WERI-Rb-1 (cell line): Measurements from ENCODE around the gene CTNNA1.

Experiments used
- DNase-seq: peaks from one replicate; pipeline ENCODE4 v3.0.0-alpha.2; 2020
- H3K27ac ChIP-seq: fragments of 250-450 bp; sonication (Bioruptor Pico); 2 replicates; pipeline ENCODE4 v1.5.1; 2020; ENCODE audit warnings: mild to moderate bottlenecking, moderate library complexity
- H3K27me3 ChIP-seq: fragments of 250-450 bp; sonication (Bioruptor Pico); 2 replicates; pipeline ENCODE4 v1.5.1; 2021; ENCODE audit warnings: mild to moderate bottlenecking, low read depth, moderate library complexity; ENCODE audit not compliant: insufficient read depth, severe bottlenecking
- H3K36me3 ChIP-seq: fragments of 250-450 bp; sonication (Bioruptor Pico); 2 replicates; pipeline ENCODE4 v1.5.1; 2020; ENCODE audit warnings: mild to moderate bottlenecking, moderate library complexity
- H3K4me3 ChIP-seq: 2 replicates; pipeline ENCODE4 v1.5.1; 2011; ENCODE audit warnings: low read depth, mild to moderate bottlenecking, control low read depth, low read length
- H3K9me3 ChIP-seq: fragments of 250-450 bp; sonication (Bioruptor Pico); 2 replicates; pipeline ENCODE4 v1.5.1; 2021; ENCODE audit warnings: mild to moderate bottlenecking, moderate library complexity; ENCODE audit not compliant: severe bottlenecking
- CTCF ChIP-seq: IDR thresholded peaks from 2 replicates; pipeline ENCODE4 v1.5.1; 2011; ENCODE audit warnings: low read depth, mild to moderate bottlenecking, control low read depth, inconsistent platforms, low read length

The CTNNA1 gene

GRCh38 chr5:138900281-138900965 lies 147.2 kb downstream of the CTNNA1 start:
- no peak for TF ChIP-seq CTCF

GRCh38 chr5:138901716-138902115 lies 148.5 kb downstream of the CTNNA1 start:
- no peak overlapping the region for H3K4me3 ChIP-seq
- peaks cover 29% of the 10 kb centered on the region for H3K36me3 ChIP-seq
- no peaks in the 10 kb centered on the region for H3K27me3 ChIP-seq
- TF ChIP-seq CTCF: no peak
- no peak for DNase-seq
- no peak overlapping the region for H3K27ac ChIP-seq
- no peaks in the 10 kb centered on the region for H3K9me3 ChIP-seq

More at GRCh38 chr5:138900281-138900965, 147.2 kb downstream of the CTNNA1 start:
- Histone ChIP-seq H3K4me3 (no peak overlapping the region), H3K36me3 (peaks cover 16% of the 10 kb centered on the region), H3K27ac (no peak overlapping the region), H3K27me3 (no peaks in the 10 kb centered on the region), H3K9me3 (no peaks in the 10 kb centered on the region)
- no peak for DNase-seq

GRCh38 chr5:138903130-138903775 lies 150.0 kb downstream of the CTNNA1 start:
- H3K4me3 ChIP-seq: no peak overlapping the region
- H3K36me3 ChIP-seq: peaks cover 29% of the 10 kb centered on the region
- TF ChIP-seq CTCF: no peak
- no peak overlapping the region for H3K27ac ChIP-seq
- no peak for DNase-seq
- H3K27me3 ChIP-seq: no peaks in the 10 kb centered on the region
- H3K9me3 ChIP-seq: no peaks in the 10 kb centered on the region

- TF ChIP-seq CTCF: no peak
- Histone ChIP-seq H3K27me3 (no peaks in the 10 kb centered on the region), H3K36me3 (peaks cover 32% of the 10 kb centered on the region), H3K27ac (no peak overlapping the region), H3K4me3 (no peak overlapping the region), H3K9me3 (no peaks in the 10 kb centered on the region)
- DNase-seq: no peak
Measured at GRCh38 chr5:138905541-138905940, 152.3 kb downstream of the CTNNA1 start.

- Histone ChIP-seq H3K27ac (no peak overlapping the region), H3K4me3 (no peak overlapping the region), H3K36me3 (peaks cover 20% of the 10 kb centered on the region), H3K9me3 (no peaks in the 10 kb centered on the region), H3K27me3 (no peaks in the 10 kb centered on the region)
- TF ChIP-seq CTCF: no peak
- no peak for DNase-seq
Measured at GRCh38 chr5:138909734-138910133, 156.5 kb downstream of the CTNNA1 start.
